VCaP (cell line): ENCODE measurements around the gene TPP2.

Source experiments
- H3K27ac ChIP-seq: fragments of 450-650 bp; 2 replicates; pipeline ENCODE4 v1.5.1; 2017
- CTCF ChIP-seq: fragments of 450-650 bp; conservative IDR thresholded peaks from 2 replicates; pipeline ENCODE4 v1.5.1; 2017; ENCODE audit warnings: mild to moderate bottlenecking, moderate library complexity

The TPP2 gene

GRCh38 chr13:102697929-102698648 lies 101.3 kb downstream of the TPP2 start:
- TF ChIP-seq CTCF: no peak
- H3K27ac ChIP-seq: no peak overlapping the region

- no peak overlapping the region for H3K27ac ChIP-seq
- TF ChIP-seq CTCF: no peak
Observed at GRCh38 chr13:102698649-102698980, 101.8 kb downstream of the TPP2 start.

GRCh38 chr13:102699504-102699903 lies 102.7 kb downstream of the TPP2 start:
- TF ChIP-seq CTCF: no peak
- no peak overlapping the region for H3K27ac ChIP-seq

- no peak overlapping the region for H3K27ac ChIP-seq
- no peak for TF ChIP-seq CTCF
Observed at GRCh38 chr13:102700088-102701031, 103.6 kb downstream of the TPP2 start.

GRCh38 chr13:102701331-102701730 lies 104.5 kb downstream of the TPP2 start:
- no peak for TF ChIP-seq CTCF
- H3K27ac ChIP-seq: no peak overlapping the region

- TF ChIP-seq CTCF: no peak
Observed at GRCh38 chr13:102702965-102703725, 106.4 kb downstream of the TPP2 start.

GRCh38 chr13:102703726-102704035 lies 106.9 kb downstream of the TPP2 start:
- no peak for TF ChIP-seq CTCF
- no peak overlapping the region for H3K27ac ChIP-seq

More at GRCh38 chr13:102702965-102703725, 106.4 kb downstream of the TPP2 start:
- H3K27ac ChIP-seq: no peak overlapping the region
